H1 (cell line): ENCODE results near the gene PAQR7. TPM values are rescaled to one million over a fixed set of nuclear protein-coding genes. Genes with fewer than 3 reads are reported as not detected.

Experiments used
- CEBPB ChIP-seq: IDR thresholded peaks from 2 replicates; pipeline ENCODE4 v1.6.1; 2012; ENCODE audit warnings: low read depth, low read length
- CHD7 ChIP-seq: fragments of 300-600 bp; sonication (generic); IDR thresholded peaks from 2 replicates; pipeline ENCODE4 v1.7.1; 2012; ENCODE audit warnings: low read length, moderate library complexity, mild to moderate bottlenecking, inconsistent platforms; ENCODE audit not compliant: insufficient replicate concordance
- GABPA ChIP-seq: IDR thresholded peaks from 2 replicates; pipeline ENCODE4 v1.6.1; 2011; ENCODE audit warnings: mild to moderate bottlenecking, low read length, moderate library complexity, borderline replicate concordance; ENCODE audit not compliant: insufficient read depth
- HDAC6 ChIP-seq: IDR thresholded peaks from one replicate; pipeline ENCODE4 v1.7.1; 2012; ENCODE audit warnings: low read depth, mild to moderate bottlenecking, inconsistent platforms, low read length, moderate library complexity
- MAX ChIP-seq: IDR thresholded peaks from 2 replicates; pipeline ENCODE4 v1.6.1; 2012; ENCODE audit warnings: inconsistent platforms
- NRF1 ChIP-seq: IDR thresholded peaks from 2 replicates; pipeline ENCODE4 v1.6.1; 2011; ENCODE audit warnings: mild to moderate bottlenecking, low read depth, low read length, improper control_type of control experiment
- POLR2AphosphoS5 ChIP-seq: IDR thresholded peaks from 2 replicates; pipeline ENCODE4 v1.6.1; 2011; ENCODE audit warnings: low read depth, low read length
- TAF1 ChIP-seq: IDR thresholded peaks from 2 replicates; pipeline ENCODE4 v1.6.1; 2011; ENCODE audit warnings: mild to moderate bottlenecking, low read depth, low read length
- USF2 ChIP-seq: IDR thresholded peaks from 2 replicates; pipeline ENCODE4 v1.6.1; 2011; ENCODE audit warnings: low read length, improper control_type of control experiment
- polyA plus RNA-seq, 7 experiments: library from polyadenylated mRNA; depleted of rRNA in 3 of 7; stranded (reverse) in 5 of 7; unstranded in 2 of 7; fragments of >200 nt in 5 of 7; fragments of 200-250 nt in 2 of 7; gene quantifications; 1 replicate in 5 of 7; 2 replicates in 1 of 7; 4 replicates in 1 of 7; pipeline versions ENCODE4 v1.2.1 to v1.2.3, GENCODE V29; 2011 to 2013; ENCODE audit warnings: missing spikeins in 2 of 7, mixed read lengths in 2 of 7
- total RNA-seq: library from RNA; stranded (reverse); fragmentation: NEBNext Ultra II Directional; extraction: Animal tissue kit (Norgen Biotek cat#: 25700); gene quantifications from 2 replicates; pipeline ENCODE4 v1.2.1, GENCODE V29; 2021

PAQR7 gene
- total and polyA plus RNA-seq, 2 of the 8 experiments (the other 6 are each of a cell fraction or from before 2014, with no cell fraction given): 7.3 to 7.4 TPM

DNA sequence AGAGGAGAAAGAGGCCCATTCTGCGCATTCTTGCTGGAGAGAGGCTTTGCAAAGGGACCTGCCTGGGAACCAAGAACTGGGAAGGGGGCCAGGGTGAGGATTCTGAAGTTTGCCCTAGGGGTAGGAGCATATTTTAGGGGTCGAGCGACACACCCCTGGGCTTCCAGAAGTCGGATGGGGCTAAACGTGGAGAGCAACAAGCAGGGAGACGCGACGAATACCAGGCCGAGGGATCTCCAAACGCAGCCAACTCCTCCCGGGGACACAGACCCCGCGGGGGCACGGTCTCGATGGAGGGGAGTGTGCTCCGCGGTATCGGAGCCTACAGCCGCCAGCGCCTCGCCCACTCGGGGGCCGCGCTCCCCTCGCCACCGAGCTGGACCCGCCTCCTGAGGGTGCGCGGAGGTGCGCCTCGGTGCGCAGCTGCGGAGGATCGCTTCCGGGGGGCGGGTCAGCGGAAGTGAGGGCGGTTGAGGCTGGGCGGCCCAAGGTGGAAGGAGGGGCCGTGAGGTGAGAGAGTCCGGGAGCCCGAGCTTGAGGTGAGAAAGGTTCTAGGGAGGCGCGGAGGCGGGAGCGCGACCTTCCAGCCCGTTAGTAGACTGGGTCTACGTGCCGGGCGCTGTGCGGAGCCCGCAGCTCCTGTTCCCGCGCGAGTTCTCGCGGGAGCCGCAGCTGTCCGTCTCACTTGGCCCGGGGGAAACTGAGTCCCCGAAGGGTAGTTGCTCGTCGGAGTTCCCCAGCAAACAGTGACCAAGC, 55.8 kb downstream of the PAQR7 start, which contains the start of gene MTFR1L (continued):
- TF ChIP-seq MAX (peak; percentile 44), USF2 (no peak), NRF1 (peak; percentile 42; the same call in 1 of the 2 replicates), GABPA (peak; percentile 76; the same call in 1 of the 2 replicates), CEBPB (no peak), CHD7 (no peak), POLR2AphosphoS5 (no peak; the same call in 1 of the 2 replicates), HDAC6 (no peak), TAF1 (no peak)
